Subcutaneous abdominal adipose tissue (tissue), 5 donors: ENCODE data around the gene ELL2.

Experiments used
- H3K27ac ChIP-seq: one replicate; pipeline ENCODE4 v1.7.0; 2013; ENCODE audit warnings: low read depth, mild to moderate bottlenecking, inconsistent platforms, low read length, moderate library complexity
- H3K27me3 ChIP-seq, 5 donors: one replicate each; pipeline ENCODE4 v1.7.0; 2013; ENCODE audit warnings: low read length in 5 of 5, inconsistent platforms in 1 of 5; ENCODE audit not compliant: control insufficient read depth in 5 of 5, insufficient read depth in 4 of 5
- H3K36me3 ChIP-seq, 5 donors: one replicate each; pipeline ENCODE4 v1.7.0; 2013; ENCODE audit warnings: low read length in 5 of 5; ENCODE audit not compliant: control insufficient read depth in 5 of 5, insufficient read depth in 5 of 5
- H3K4me1 ChIP-seq, 5 donors: one replicate each; pipeline ENCODE4 v1.7.0; 2013; ENCODE audit warnings: low read length in 5 of 5, mild to moderate bottlenecking in 3 of 5, moderate library complexity in 1 of 5; ENCODE audit not compliant: control insufficient read depth in 5 of 5, insufficient read depth in 5 of 5
- H3K4me3 ChIP-seq, 5 donors: one replicate each; pipeline ENCODE4 v1.7.0; 2013; ENCODE audit warnings: low read length in 5 of 5, low read depth in 1 of 5
- H3K9ac ChIP-seq, 5 donors: one replicate each; pipeline ENCODE4 v1.7.0; 2013; ENCODE audit warnings: low read length in 5 of 5, mild to moderate bottlenecking in 4 of 5, moderate library complexity in 3 of 5
- H3K9me3 ChIP-seq, 5 donors: one replicate each; pipeline ENCODE4 v1.7.0; 2013; ENCODE audit warnings: low read length in 5 of 5; ENCODE audit not compliant: control insufficient read depth in 5 of 5
- donor health status: healthy.
- donor health status: healthy.
- donor health status: healthy.
- donor health status: healthy.
- donor health status: healthy.

The ELL2 gene

DNA sequence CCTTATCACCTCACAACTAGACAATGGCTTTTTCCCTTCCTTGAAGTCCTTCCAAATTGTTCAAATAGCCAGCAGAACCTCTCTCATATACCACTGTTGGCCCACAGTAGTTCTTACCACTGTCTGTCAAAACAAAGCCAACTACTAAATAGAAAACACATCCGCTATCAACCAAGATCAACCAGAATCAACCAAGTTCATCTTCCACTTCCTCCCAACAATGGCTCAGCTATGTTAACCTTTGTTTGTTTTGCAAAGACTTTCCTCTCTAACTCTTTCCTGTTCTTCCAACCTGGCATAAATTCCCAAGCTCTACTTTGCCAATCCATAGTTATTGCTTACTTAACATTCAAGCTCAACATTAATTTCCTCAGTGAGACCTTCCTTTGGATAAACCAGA lies 15.2 kb downstream of the ELL2 start:
- no peak overlapping the region for H3K4me3 ChIP-seq
- H3K4me1 ChIP-seq, result peaks cover 0 to 28% (median 8%) of the 10 kb centered on the region in 5 donors
- no peaks in the 10 kb centered on the region for H3K27me3 ChIP-seq
- no peak overlapping the region for H3K27ac ChIP-seq
- H3K9me3 ChIP-seq, result no peaks in the 10 kb centered on the region
- H3K9ac ChIP-seq, result no peak overlapping the region
- H3K36me3 ChIP-seq, result no peaks in the 10 kb centered on the region

DNA sequence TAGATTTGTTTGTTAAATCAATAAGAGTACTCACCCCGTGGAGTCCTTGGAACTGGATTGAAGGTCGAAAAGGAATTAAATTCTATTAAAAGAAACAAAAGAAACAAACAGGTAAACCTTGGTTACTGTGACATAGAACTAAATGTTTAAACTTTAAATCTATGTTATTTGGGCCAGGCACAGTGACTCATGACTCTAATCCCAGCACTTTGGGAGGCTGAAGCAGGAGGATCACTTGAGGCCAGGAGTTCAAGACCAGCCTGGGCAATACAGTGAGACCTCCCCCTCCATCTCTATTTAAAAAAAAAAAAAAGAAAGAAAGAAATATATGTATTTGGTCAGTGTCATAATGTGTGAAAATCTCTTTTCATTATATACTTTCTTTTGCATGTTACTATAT lies 18.7 kb downstream of the ELL2 start:
- H3K4me3 ChIP-seq, result no peak overlapping the region
- H3K4me1 ChIP-seq, result peaks cover 0 to 25% (median 16%) of the 10 kb centered on the region in 5 donors
- H3K27me3 ChIP-seq, result no peaks in the 10 kb centered on the region

DNA sequence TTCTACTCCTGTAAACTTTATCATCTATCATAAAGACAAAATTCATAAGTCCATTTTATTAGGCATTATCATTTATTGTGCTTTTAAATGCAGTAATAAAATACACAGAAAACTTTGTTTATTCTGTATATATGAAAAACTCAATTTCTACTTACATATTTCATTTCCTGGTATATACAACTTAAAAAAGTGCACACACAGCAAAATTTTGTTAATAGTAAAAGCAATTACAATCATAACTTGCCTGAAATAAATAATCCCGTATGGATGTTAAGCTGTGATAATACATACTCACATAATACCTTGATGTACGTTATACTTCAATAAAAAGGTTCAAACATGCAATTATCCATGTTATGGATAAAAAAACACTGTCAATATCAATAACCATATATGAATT lies 19.2 kb downstream of the ELL2 start:
- Histone ChIP-seq H3K27ac (no peak overlapping the region), H3K27me3 (no peaks in the 10 kb centered on the region), H3K9ac (no peak overlapping the region), H3K4me3 (no peak overlapping the region), H3K9me3 (no peaks in the 10 kb centered on the region), H3K4me1 (peaks cover 0 to 25% (median 16%) of the 10 kb centered on the region in 5 donors), H3K36me3 (no peaks in the 10 kb centered on the region)

More for the DNA sequence above, 18.7 kb downstream of the ELL2 start:
- Histone ChIP-seq H3K9ac (no peak overlapping the region), H3K36me3 (no peaks in the 10 kb centered on the region), H3K9me3 (no peaks in the 10 kb centered on the region), H3K27ac (no peak overlapping the region)

DNA sequence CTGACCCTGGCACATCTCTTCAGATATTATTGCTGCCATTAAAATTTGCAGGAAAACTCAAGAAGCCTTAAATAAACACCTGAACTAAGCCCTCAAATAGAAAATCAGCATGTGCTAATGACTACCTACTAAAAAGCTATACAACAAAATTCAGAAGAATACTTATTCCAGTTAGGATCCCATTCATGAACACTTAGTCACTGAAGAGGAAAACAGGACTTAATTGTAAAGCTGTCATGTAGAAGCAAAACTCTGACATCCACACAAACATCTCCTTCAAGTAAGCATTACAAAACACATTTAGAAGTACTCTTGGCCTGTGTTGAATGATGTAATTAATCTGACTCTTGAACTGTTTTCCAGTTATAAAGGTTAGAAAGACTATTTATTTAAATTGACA lies 19.9 kb downstream of the ELL2 start:
- Histone ChIP-seq H3K27ac (peak overlapping the region; percentile 31), H3K9ac (no peak overlapping the region), H3K27me3 (no peaks in the 10 kb centered on the region), H3K4me1 (peaks cover 0 to 25% (median 16%) of the 10 kb centered on the region in 5 donors), H3K4me3 (no peak overlapping the region), H3K9me3 (no peaks in the 10 kb centered on the region), H3K36me3 (peaks cover 0 to 3% (median 0%) of the 10 kb centered on the region in 5 donors)

DNA sequence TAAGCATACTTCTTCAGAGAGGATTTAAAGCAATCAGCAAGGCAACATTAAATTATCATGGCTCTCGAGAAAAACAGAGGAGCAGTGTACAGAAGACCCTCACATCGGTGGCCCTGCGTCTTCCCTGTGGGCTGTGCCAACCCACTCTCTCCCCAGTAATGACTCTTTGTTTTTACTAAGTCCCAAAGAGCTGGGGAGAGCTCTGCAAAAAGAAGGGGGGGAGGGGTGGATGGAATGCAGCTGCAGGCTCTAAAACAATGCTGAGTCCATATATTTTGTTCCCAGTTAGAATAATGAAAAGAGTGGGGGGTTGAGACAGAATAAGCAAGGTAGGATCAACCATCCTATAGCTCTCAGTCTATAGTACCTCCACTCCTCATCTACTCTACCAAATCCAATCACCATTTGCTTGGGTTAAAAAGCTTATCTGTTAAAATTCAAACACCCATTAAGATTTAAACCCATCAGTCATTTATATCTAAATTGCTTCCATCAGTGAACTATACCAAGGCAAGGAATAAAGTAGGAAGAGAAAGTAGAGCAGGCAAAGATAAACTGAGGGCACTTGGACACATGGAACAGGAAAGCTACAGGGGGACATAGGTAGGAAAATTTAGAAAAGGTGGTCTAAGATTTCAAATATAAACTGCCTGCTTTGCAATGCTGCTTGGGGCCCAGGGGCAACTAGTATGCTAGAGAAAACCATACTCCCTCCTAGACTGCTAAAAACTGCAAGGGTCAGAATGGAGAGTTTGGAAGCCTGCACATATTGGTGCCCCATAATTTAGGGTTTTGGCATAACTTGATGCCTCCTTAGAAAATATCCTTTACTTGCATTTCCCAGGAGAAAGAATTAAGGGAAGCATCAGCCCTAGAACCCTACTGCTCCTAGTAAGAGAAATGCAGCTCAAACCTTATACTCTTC lies 20.6 kb downstream of the ELL2 start:
- H3K36me3 ChIP-seq, result peaks cover 0 to 3% (median 0%) of the 10 kb centered on the region in 5 donors
- H3K9ac ChIP-seq, result no peak overlapping the region
- peaks cover 0 to 20% (median 13%) of the 10 kb centered on the region in 5 donors for H3K4me1 ChIP-seq

DNA sequence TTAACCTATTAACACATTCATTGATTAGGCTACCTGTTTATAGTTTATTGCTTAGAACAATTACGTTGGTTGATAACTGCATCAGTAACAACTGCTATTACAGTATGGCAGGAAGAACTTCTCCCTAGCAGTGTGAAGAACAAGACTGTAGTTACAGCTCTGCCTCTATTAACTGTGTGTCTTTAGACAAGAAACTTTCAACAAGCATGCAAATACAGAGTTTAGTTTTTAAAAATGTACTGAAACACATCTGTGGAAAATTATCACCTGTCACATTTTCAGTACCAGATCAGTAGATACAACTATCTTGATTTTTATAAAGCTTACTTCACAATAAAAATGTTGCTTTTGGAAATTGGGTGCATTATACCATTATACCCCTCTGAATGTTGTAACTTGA lies 22.2 kb downstream of the ELL2 start:
- no peak overlapping the region for H3K9ac ChIP-seq
- peaks cover 0 to 20% (median 13%) of the 10 kb centered on the region in 5 donors for H3K4me1 ChIP-seq
- no peaks in the 10 kb centered on the region for H3K27me3 ChIP-seq
- H3K4me3 ChIP-seq, result no peak overlapping the region
- peaks cover 0 to 6% (median 0%) of the 10 kb centered on the region in 5 donors for H3K36me3 ChIP-seq
- no peaks in the 10 kb centered on the region for H3K9me3 ChIP-seq
- H3K27ac ChIP-seq, result no peak overlapping the region

More for the DNA sequence above, 20.6 kb downstream of the ELL2 start:
- H3K9me3 ChIP-seq, result no peaks in the 10 kb centered on the region
- no peaks in the 10 kb centered on the region for H3K27me3 ChIP-seq
- H3K4me3 ChIP-seq, result no peak overlapping the region
- H3K27ac ChIP-seq, result peak overlapping the region; percentile 31

DNA sequence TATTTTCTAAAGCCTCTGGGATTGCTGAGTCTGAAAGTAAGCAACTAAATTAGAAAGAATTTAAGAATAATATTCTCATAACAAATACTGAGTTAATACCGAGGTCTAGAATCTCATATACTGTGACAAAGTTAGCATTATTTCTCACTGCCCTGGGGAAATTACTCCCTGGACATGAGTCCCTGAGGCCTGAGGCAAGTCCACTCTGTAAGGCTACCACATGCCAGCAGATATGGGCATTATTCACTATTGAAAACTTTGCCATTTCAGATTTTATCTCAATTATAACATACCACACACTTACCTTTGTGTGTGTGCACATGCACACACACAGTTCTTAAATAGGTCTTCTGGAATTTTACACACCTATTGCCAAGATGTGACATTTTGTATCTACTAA lies 22.9 kb downstream of the ELL2 start:
- Histone ChIP-seq H3K36me3 (peaks cover 0 to 6% (median 0%) of the 10 kb centered on the region in 5 donors), H3K27ac (no peak overlapping the region), H3K9ac (no peak overlapping the region), H3K4me3 (no peak overlapping the region), H3K9me3 (no peaks in the 10 kb centered on the region), H3K27me3 (no peaks in the 10 kb centered on the region), H3K4me1 (peaks cover 0 to 20% (median 13%) of the 10 kb centered on the region in 5 donors)

DNA sequence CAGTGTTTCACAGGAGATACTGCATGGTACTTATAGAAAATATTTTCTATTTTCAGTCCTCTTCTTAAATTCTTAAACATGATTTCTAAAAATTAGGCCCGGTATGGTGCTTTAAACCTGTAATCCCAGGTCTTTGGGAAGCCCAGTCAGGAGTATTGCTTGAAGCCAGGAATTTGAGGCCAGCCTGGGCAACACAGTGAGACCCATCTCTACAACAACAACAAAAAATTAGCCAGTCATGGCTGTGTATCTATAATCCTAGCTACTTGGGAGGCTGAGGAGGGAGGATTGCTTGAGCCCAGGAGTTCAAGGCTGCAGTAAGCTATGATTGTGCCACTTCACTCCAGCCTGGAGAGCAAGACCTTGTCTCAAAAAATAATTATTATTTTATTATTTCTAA lies 23.3 kb downstream of the ELL2 start:
- peaks cover 0 to 20% (median 13%) of the 10 kb centered on the region in 5 donors for H3K4me1 ChIP-seq
- H3K27ac ChIP-seq, result no peak overlapping the region

DNA sequence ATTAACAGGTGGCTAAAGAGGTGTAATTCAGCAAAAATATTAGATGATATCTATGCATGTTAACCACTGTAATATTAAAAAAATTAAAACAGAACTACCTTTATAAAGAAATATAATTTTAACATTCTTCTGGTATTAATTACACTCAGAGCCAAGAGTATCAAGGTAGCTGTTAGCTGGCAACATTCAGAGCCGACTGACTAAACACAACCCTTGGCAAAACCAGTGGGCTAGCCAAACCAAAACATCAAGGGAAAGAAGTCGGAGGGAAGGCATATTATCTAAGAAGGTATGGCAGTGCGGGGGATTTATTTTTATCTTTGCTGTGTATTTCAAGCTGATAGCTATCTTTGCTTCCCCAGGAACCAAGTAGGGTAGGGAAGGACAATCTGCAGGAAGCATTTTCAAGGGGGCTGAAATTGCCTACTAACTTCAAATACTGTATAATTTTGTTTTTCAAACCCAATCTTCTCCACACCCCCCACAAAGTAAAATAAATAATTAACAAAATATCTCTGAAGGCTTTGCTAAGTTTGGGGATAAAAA lies 24.0 kb downstream of the ELL2 start:
- Histone ChIP-seq H3K36me3 (peaks cover 0 to 6% (median 0%) of the 10 kb centered on the region in 5 donors), H3K4me1 (peaks cover 0 to 20% (median 13%) of the 10 kb centered on the region in 5 donors), H3K9me3 (no peaks in the 10 kb centered on the region), H3K27ac (no peak overlapping the region), H3K9ac (no peak overlapping the region), H3K27me3 (no peaks in the 10 kb centered on the region), H3K4me3 (no peak overlapping the region)

More for the DNA sequence above, 23.3 kb downstream of the ELL2 start:
- Histone ChIP-seq H3K36me3 (peaks cover 0 to 6% (median 0%) of the 10 kb centered on the region in 5 donors), H3K9me3 (no peaks in the 10 kb centered on the region), H3K27me3 (no peaks in the 10 kb centered on the region), H3K9ac (no peak overlapping the region), H3K4me3 (no peak overlapping the region)

DNA sequence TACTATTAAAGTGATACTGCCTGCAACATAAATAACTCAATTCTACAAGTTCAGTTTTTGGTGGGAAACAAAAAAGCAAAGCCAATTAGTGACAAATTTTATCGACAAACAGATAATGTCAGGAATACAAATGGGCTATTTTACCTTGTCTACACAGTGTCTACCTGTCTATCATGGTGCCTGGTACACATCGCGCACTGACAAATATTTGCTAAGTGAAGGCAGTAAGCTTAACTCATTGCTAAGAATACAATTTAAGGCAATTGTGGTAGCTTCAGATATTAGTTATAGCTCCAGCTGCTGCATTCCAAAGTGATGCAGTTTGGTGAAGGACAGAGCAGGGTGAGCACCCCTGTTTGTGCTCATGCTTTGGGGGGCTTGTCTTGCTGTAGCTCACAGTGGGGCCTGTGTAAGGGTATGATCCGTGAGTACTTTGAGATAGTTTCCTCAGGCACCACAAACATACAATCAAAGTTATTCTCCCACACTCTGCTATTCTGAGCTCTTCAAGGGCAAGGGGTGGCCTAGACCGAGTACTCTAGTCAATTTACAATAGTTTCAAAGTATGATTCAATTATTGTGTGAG lies 24.7 kb downstream of the ELL2 start:
- Histone ChIP-seq H3K36me3 (peaks cover 0 to 6% (median 0%) of the 10 kb centered on the region in 5 donors), H3K9ac (no peak overlapping the region), H3K27ac (no peak overlapping the region), H3K4me1 (peaks cover 0 to 19% (median 12%) of the 10 kb centered on the region in 5 donors), H3K4me3 (no peak overlapping the region), H3K9me3 (no peaks in the 10 kb centered on the region), H3K27me3 (no peaks in the 10 kb centered on the region)
